ENCODE measurements around the gene VCAN. TPM values are rescaled to one million over a fixed set of nuclear protein-coding genes. Genes with fewer than 3 reads are reported as not detected.

VCAN gene
- total and polyA plus RNA-seq, 2 of the 4 experiments (the other 2 are of a cell fraction), result 45.3 to 158 TPM

DNA sequence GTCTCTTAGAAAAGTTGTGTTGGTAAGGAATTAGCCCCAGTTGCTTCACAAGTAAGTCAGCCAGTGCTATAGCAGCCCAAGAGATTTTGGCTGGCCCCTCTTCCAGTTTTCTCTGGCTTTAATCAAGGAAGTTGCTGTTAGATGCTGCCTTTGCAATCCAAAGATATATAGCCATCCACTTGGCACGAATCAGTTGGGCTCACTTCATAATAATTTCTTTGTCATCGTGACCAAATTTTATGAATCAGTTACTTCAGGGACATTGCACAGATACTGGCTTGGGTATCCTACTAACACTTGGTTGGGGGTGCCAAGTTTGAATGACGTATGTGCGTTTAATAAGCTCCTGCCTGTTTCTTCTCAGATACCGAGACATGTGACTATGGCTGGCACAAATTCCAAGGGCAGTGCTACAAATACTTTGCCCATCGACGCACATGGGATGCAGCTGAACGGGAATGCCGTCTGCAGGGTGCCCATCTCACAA, 81.5 kb downstream of the VCAN start:
- intact Hi-C loops (cut with micrococcal nuclease) (no loop called here), dilution Hi-C loops (cut with HindIII; ENCODE audit: low sequenced_read_pairs, unreplicated experiment) (no loop called here), in situ Hi-C loops (cut with MboI; ENCODE audit: low sequenced_read_pairs) (loop anchor here (10.0 to 25.0 kb wide), 2 partner anchors 466 to 908 kb away; partner anchors contain the start of genes TMEM167A and XRCC4)
- H3K4ac ChIP-seq (ENCODE audit: low read depth, low read length), result peak overlapping the region; percentile 90
- H4K20me1 ChIP-seq (ENCODE audit: insufficient read depth, low read length), result no peaks in the 10 kb centered on the region
- BruUV-seq (replicated peaks), result no TSS peak
- H2AK5ac ChIP-seq (ENCODE audit: low read depth, low read length), result peak overlapping the region; percentile 95
- H3K36me3 ChIP-seq (ENCODE audit: control insufficient read depth, insufficient read depth, low read length), result peaks cover 14% of the 10 kb centered on the region
- peak overlapping the region; percentile 10 for H2AFZ ChIP-seq (replicated peaks; ENCODE audit: low read length, poor library complexity)
- H3K9me3 ChIP-seq (ENCODE audit: control insufficient read depth, insufficient read depth, low read length), result no peaks in the 10 kb centered on the region
- ATAC-seq (ENCODE audit: low read depth) (no peak), DNase-seq (peak; percentile 22)
- peak overlapping the region; percentile 78; the same call in 1 of the 2 replicates for H4K5ac ChIP-seq (ENCODE audit: low read depth, low read length)
- ChIA-PET POLR2A (ENCODE audit: unreplicated experiment) (no interaction called here), CTCF (no interaction called here)
- peak overlapping the region; percentile 93 for H3K14ac ChIP-seq (replicated peaks; ENCODE audit: low read depth, low read length)
- H3K9ac ChIP-seq (ENCODE audit: low read depth, low read length), result no peak overlapping the region
- peak overlapping the region; percentile 49 for H3K23ac ChIP-seq (ENCODE audit: low read depth, low read length)
- TF ChIP-seq, protein P1, sequence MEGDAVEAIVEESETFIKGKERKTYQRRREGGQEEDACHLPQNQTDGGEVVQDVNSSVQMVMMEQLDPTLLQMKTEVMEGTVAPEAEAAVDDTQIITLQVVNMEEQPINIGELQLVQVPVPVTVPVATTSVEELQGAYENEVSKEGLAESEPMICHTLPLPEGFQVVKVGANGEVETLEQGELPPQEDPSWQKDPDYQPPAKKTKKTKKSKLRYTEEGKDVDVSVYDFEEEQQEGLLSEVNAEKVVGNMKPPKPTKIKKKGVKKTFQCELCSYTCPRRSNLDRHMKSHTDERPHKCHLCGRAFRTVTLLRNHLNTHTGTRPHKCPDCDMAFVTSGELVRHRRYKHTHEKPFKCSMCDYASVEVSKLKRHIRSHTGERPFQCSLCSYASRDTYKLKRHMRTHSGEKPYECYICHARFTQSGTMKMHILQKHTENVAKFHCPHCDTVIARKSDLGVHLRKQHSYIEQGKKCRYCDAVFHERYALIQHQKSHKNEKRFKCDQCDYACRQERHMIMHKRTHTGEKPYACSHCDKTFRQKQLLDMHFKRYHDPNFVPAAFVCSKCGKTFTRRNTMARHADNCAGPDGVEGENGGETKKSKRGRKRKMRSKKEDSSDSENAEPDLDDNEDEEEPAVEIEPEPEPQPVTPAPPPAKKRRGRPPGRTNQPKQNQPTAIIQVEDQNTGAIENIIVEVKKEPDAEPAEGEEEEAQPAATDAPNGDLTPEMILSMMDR (conservative IDR thresholded peaks at IDR 0.05; ENCODE audit: low read depth, low read length), result no peak
- TF ChIP-seq MXI1 (IDR thresholded peaks at IDR 0.05; ENCODE audit: borderline replicate concordance, low read depth, low read length), result no peak
- no peak for TF ChIP-seq NFE2L2 (IDR thresholded peaks at IDR 0.05; ENCODE audit: low read depth, low read length)
- TF ChIP-seq CHD1 (IDR thresholded peaks at IDR 0.05; ENCODE audit: low read depth, low read length), result no peak
- TF ChIP-seq, protein P2, sequence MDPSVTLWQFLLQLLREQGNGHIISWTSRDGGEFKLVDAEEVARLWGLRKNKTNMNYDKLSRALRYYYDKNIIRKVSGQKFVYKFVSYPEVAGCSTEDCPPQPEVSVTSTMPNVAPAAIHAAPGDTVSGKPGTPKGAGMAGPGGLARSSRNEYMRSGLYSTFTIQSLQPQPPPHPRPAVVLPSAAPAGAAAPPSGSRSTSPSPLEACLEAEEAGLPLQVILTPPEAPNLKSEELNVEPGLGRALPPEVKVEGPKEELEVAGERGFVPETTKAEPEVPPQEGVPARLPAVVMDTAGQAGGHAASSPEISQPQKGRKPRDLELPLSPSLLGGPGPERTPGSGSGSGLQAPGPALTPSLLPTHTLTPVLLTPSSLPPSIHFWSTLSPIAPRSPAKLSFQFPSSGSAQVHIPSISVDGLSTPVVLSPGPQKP (IDR thresholded peaks at IDR 0.05; ENCODE audit: borderline replicate concordance, low read depth, low read length), result no peak
- no peak for TF ChIP-seq RFX5 (IDR thresholded peaks at IDR 0.05; ENCODE audit: low read depth, low read length)
- TF ChIP-seq FOS (IDR thresholded peaks at IDR 0.05; ENCODE audit: low read depth, low read length), result no peak
- no peak for TF ChIP-seq POLR2A (IDR thresholded peaks at IDR 0.05; ENCODE audit: low read depth, low read length)
- no peak for TF ChIP-seq MAFK (IDR thresholded peaks at IDR 0.05; ENCODE audit: low read depth, low read length)
- no peak for TF ChIP-seq RCOR1 (IDR thresholded peaks at IDR 0.05; ENCODE audit: insufficient replicate concordance, low read length)
- TF ChIP-seq USF2 (IDR thresholded peaks at IDR 0.05; ENCODE audit: low read depth, low read length), result no peak
- H3K27me3 ChIP-seq (ENCODE audit: control insufficient read depth, insufficient read depth, low read length), result no peaks in the 10 kb centered on the region
- H3K4me2 ChIP-seq (ENCODE audit: low read depth, low read length), result no peak overlapping the region
- peaks cover 7 to 25% of the 10 kb centered on the region in 2 experiments for H3K79me1 ChIP-seq (ENCODE audit: low read depth in 1 of 2, low read length in 2 of 2)
- peak overlapping the region; percentile 53; the same call in 1 of the 2 replicates for H3K56ac ChIP-seq (ENCODE audit: extremely low read depth, insufficient read depth, low read length)
- peak overlapping the region; percentile 5 to 72; a peak in 1 of 4 replicates for H4K8ac ChIP-seq (ENCODE audit: low read depth in 2 of 2, low read length in 2 of 2)
- H2AK9ac ChIP-seq (replicated peaks; ENCODE audit: low read depth, low read length, poor library complexity), result no peak overlapping the region
- H3K27ac ChIP-seq (ENCODE audit: insufficient read depth, low read length), result no peak overlapping the region
- peak overlapping the region; percentile 40 for H2BK5ac ChIP-seq (ENCODE audit: low read depth, low read length, poor library complexity, severe bottlenecking)
- peak overlapping the region; percentile 92 for H2BK120ac ChIP-seq (ENCODE audit: low read depth, low read length)
- peak overlapping the region; percentile 96 for H2BK15ac ChIP-seq (ENCODE audit: low read depth, low read length)
- WGBS, 2 experiments (ENCODE audit: extremely low coverage in 2 of 2, insufficient read length in 1 of 2), result 80% methylated on average over 1 of the region's 9 CpGs; no CpG with 5 or more reads in 1 of the 2 experiments
- H4K91ac ChIP-seq (ENCODE audit: insufficient read depth, low read depth, low read length), result peak overlapping the region; percentile 77
- H3K18ac ChIP-seq (ENCODE audit: low read depth, low read length), result peak overlapping the region; percentile 93; the same call in 1 of the 2 replicates
- no peak overlapping the region for H3K4me3 ChIP-seq (ENCODE audit: insufficient read depth, low read depth, low read length)
- peaks cover 18% of the 10 kb centered on the region; the same call in 1 of the 2 replicates for H3K9me1 ChIP-seq (ENCODE audit: insufficient read depth, low read length)
- peaks cover 23% of the 10 kb centered on the region for H3K4me1 ChIP-seq (ENCODE audit: control insufficient read depth, insufficient read depth, low read length)
- H2BK20ac ChIP-seq (ENCODE audit: low read depth, low read length), result peak overlapping the region; percentile 88

Data from IMR-90 (cell line).